Measurements from ENCODE around the gene PARP3. TPM values are rescaled to one million over a fixed set of nuclear protein-coding genes. Genes with fewer than 3 reads are reported as not detected.

PARP3 gene
- total and polyA plus RNA-seq, 9 of the 15 experiments (the other 6 are each of a cell fraction or from before 2014, with no cell fraction given), result 0.46 to 6.6 (median 4.5) TPM

- TF ChIP-seq KDM5B (IDR thresholded peaks at IDR 0.05; ENCODE audit: insufficient replicate concordance, low read depth, low read length), result peak; percentile 86
- no peak for TF ChIP-seq ZNF197 (CRISPR knock-in tag; IDR thresholded peaks at IDR 0.05; ENCODE audit: low read depth)
- no peak for TF ChIP-seq SMAD3 (CRISPR knock-in tag; conservative IDR thresholded peaks at IDR 0.05)
- TF ChIP-seq ETV5 (CRISPR knock-in tag; IDR thresholded peaks at IDR 0.05; ENCODE audit: low read depth), result peak; percentile 94
- no peak for TF ChIP-seq PHB (CRISPR knock-in tag; IDR thresholded peaks at IDR 0.05)
- 0 out of 2 replicates have a peak, but pooled peaks have one; percentile 49 for TF ChIP-seq ZNF609 (CRISPR knock-in tag; IDR thresholded peaks at IDR 0.05; ENCODE audit: borderline replicate concordance)
- peak; percentile 83; the same call in 1 of the 2 replicates for TF ChIP-seq KLF13 (tag; IDR thresholded peaks at IDR 0.05; ENCODE audit: borderline replicate concordance, low read depth)
- TF ChIP-seq MECOM (CRISPR knock-in tag; IDR thresholded peaks at IDR 0.05), result no peak
- no peak for TF ChIP-seq PURB (CRISPR knock-in tag; IDR thresholded peaks at IDR 0.05; ENCODE audit: low read depth)
- TF ChIP-seq MNT (conservative IDR thresholded peaks at IDR 0.05), result peak; percentile 96 to 97
- TF ChIP-seq TCF7L2 (IDR thresholded peaks at IDR 0.05; ENCODE audit: low read depth, low read length), result no peak
- TF ChIP-seq CREBBP (IDR thresholded peaks at IDR 0.05; ENCODE audit: low read depth, low read length), result no peak
- TF ChIP-seq NUFIP1 (IDR thresholded peaks at IDR 0.05; ENCODE audit: partially characterized antibody), result no peak
- TF ChIP-seq ZNF518B (CRISPR knock-in tag; IDR thresholded peaks at IDR 0.05), result no peak
- TF ChIP-seq MAFK (IDR thresholded peaks at IDR 0.05; ENCODE audit: low read length), result no peak
- no peak for TF ChIP-seq ZKSCAN3 (CRISPR knock-in tag; IDR thresholded peaks at IDR 0.05)
Measured at GRCh38 chr3:51982838-51983577, 40.8 kb downstream of the PARP3 start, which contains the start of gene ACY1 (continued).
